ENCODE results near the gene KREMEN1.

KREMEN1 gene, protein sequence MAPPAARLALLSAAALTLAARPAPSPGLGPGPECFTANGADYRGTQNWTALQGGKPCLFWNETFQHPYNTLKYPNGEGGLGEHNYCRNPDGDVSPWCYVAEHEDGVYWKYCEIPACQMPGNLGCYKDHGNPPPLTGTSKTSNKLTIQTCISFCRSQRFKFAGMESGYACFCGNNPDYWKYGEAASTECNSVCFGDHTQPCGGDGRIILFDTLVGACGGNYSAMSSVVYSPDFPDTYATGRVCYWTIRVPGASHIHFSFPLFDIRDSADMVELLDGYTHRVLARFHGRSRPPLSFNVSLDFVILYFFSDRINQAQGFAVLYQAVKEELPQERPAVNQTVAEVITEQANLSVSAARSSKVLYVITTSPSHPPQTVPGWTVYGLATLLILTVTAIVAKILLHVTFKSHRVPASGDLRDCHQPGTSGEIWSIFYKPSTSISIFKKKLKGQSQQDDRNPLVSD

DNA sequence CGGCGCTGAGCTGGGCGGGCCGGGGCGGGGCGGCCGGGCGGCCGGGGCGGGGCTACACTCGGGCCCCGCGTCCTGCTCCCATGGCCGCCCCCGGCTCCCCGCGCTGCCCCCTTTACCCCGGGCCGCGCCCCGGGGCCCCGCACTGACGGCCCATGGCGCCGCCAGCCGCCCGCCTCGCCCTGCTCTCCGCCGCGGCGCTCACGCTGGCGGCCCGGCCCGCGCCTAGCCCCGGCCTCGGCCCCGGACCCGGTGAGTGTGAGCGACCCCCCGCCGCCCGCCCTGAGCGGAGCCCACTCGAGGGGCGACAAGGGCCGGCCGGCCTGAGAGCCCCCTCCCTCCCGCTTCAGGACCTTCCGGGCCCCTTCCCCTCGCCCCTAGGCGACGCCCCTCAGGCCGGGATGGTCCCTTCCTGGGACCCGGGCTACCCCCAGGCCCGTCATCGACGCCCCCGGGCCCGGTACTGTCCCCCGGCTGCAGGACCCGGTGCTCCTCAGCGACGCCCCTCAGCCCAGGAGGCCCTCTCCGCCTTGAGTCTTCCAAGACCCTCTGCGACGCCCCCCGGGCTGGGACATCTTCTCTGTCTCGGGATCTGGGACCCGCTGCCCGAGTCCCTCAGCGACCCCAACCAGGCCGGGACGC, at the start of gene KREMEN1:
Gene KREMEN1 (plus strand): TSS at position 57 of the 639 bp plus-strand sequence. CDS start 96 bp downstream, at position 153.
- Mint-ChIP-seq H3K27ac (peak within 1 kb of the TSS; percentile 51), H3K9me3 (no peaks in the 10 kb centered on the region), H3K4me3 (peak within 1 kb of the TSS; percentile 79 to 81), H3K4me1 (peaks cover 22 to 33% of the 10 kb centered on the region in 2 donors), H3K36me3 (no peaks in the 10 kb centered on the region), H3K27me3 (peaks cover 56 to 73% of the 10 kb centered on the region in 2 donors)
- ATAC-seq (replicated peaks), result no peak
- DNase-seq, result no peak

DNA sequence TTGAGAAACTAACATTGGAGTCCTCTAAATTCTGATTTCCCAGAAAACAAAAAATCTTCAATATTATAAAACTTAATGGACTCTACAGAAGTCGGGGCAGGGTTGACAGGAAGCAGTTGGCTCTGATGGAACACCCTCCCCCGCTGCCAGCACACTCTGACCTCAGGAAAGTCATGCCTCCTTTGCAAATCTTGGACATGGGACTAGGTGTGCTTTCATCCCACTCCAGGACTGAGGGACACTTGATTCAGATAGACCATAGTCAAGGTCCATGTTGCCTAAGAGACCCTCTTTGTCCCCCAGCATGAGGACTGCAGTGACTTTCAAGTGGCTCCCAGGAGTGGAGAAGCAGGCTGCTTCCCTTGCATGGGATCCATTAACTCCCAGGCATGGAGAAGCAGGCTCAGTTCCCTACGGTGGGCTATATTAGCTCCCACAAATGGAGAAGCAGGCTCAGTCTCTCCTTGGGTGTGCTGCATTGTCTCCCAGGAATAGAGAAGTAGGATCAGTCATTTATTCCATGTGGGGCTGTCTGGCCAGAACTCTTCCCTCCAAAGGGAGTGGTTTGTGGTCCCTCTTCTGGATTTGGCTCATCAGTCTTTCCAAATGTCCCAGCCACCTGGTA, 49.6 kb upstream of the KREMEN1 start:
- peaks cover 3 to 4% of the 10 kb centered on the region in 2 donors for H3K9me3 Mint-ChIP-seq
- no peak for DNase-seq

DNA sequence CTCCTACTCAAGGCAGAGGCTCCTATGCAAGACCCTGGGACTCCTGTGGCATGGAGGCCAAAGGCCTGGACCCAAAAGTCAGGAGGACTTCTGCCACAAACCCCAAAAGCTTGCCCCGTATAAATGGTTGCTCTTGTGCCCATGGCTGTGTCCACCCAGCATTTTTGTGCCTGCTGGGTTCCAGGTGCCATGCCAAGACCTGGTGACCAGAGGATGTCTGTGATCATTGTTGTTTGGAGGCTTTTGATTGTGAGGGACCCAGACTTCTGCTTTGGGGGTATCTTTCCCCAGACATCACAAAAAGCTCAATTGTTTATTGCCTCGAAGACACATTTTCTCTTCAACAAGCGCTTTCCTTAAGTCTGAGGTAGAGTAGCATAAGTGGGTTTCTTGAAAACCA, 46.3 kb upstream of the KREMEN1 start:
- Mint-ChIP-seq H3K27me3 (peaks cover 41 to 55% of the 10 kb centered on the region in 2 donors), H3K9me3 (no peaks in the 10 kb centered on the region), H3K4me3 (no peak overlapping the region), H3K4me1 (peaks cover 3 to 15% of the 10 kb centered on the region in 2 donors), H3K36me3 (peaks cover 0 to 6% of the 10 kb centered on the region in 2 donors), H3K27ac (no peak overlapping the region)
- no peak for ATAC-seq (replicated peaks)
- DNase-seq, result no peak

More for the DNA sequence above, 49.6 kb upstream of the KREMEN1 start:
- Mint-ChIP-seq H3K36me3 (peaks cover 0 to 3% of the 10 kb centered on the region in 2 donors), H3K4me3 (no peak overlapping the region), H3K27me3 (peaks cover 16 to 30% of the 10 kb centered on the region in 2 donors), H3K27ac (no peak overlapping the region), H3K4me1 (no peaks in the 10 kb centered on the region)
- ATAC-seq (replicated peaks), result no peak

DNA sequence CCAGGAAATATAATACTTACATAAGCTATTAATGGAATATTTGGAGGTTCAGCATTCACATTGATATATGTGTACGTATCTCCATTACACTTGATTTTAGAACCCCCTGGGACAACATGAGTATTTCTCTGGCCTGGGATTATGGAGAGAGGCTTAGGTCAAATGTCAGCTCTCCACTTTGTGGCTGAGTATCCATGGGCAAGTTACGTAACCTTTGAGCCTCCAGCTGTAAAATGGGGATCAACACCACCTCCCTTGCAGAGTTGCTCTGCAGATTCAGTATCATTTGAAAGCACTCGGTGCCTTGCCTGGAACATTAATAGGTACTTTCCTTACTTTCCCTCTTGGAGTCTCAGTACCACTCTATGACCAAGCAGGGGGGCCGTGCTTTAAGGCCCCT, 44.4 kb upstream of the KREMEN1 start:
- Mint-ChIP-seq H3K36me3 (peaks cover 4 to 6% of the 10 kb centered on the region in 2 donors), H3K27me3 (peaks cover 50 to 72% of the 10 kb centered on the region in 2 donors), H3K9me3 (no peaks in the 10 kb centered on the region), H3K4me1 (peaks cover 3 to 15% of the 10 kb centered on the region in 2 donors), H3K27ac (no peak overlapping the region), H3K4me3 (no peak overlapping the region)
- ATAC-seq (replicated peaks) (no peak), DNase-seq (no peak)

DNA sequence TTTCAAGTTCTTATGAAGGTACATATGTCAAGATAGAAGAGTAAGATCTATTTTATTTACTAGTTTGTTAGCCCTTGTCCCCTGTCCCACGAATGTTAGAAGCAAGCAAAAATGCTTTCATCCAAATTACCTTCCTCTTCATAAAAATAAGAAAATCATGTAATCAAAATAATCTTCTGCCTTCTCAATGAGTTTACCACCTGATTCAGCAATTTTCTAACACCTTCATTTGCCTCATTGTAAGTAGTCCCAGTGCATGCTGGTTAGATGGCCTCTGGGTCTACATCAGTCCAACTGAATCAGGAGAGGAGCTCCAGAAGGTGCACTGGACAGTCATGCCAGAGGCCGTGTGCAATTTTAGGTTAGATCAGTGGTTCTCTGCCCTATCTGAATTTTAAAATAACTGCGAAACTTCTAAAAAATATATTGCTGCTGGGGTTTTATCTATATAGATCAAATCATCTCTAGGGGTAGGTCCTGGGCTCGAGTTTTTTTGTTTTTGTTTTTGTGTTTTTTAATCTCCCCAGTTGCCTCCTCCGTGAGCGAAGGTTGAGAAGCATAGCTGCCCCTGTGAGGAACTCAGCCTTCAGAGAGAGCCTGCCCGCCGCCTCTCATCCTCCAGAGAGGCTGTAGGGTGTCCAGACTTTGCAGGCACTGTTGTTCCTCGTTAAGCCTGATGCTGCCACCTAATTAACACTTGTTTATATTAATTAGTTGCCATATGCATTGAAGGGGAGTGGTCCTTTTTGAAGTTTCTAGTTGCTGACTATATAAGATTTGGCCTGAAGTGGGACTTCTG, 43.4 kb upstream of the KREMEN1 start:
- ATAC-seq (replicated peaks), result no peak
- H3K4me1 Mint-ChIP-seq, result peaks cover 3 to 15% of the 10 kb centered on the region in 2 donors
- no peaks in the 10 kb centered on the region for H3K9me3 Mint-ChIP-seq
- H3K36me3 Mint-ChIP-seq, result peaks cover 4 to 6% of the 10 kb centered on the region in 2 donors
- no peak overlapping the region for H3K27ac Mint-ChIP-seq
- peaks cover 46 to 75% of the 10 kb centered on the region in 2 donors for H3K27me3 Mint-ChIP-seq
- no peak for DNase-seq
- H3K4me3 Mint-ChIP-seq, result no peak overlapping the region

DNA sequence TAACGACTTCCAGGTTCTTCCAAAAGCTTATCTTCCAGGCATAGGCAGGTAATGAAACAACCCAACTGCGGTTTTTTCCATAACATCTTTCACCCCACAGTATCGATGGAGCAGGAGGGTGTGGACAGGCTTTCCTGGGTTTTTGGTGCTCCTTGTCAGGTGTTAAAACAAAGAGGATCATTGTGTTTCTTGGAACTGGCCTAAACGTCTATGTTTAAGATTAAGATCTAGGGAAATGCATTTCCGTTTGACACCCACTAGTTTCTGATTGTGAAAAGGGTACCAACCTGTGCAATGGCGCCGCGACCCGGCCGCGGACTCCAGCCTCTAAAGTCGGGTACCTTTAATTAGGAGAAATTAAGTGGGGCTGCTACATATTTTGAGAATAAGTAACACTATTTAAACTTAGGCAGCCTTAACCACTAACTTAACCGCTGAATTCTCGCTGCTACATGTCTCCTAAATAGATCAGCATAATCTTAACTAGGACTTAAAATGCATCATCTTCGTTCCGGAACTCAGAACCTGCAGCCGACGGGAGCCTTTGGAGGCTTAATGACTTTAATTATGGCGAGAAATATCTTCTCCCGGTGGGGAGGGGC, 42.7 kb upstream of the KREMEN1 start:
- peaks cover 4 to 6% of the 10 kb centered on the region in 2 donors for H3K36me3 Mint-ChIP-seq
- no peak overlapping the region for H3K27ac Mint-ChIP-seq
- no peak for DNase-seq
- peaks cover 3 to 15% of the 10 kb centered on the region in 2 donors for H3K4me1 Mint-ChIP-seq
- H3K4me3 Mint-ChIP-seq, result peak overlapping the region; percentile 76 to 79
- no peaks in the 10 kb centered on the region for H3K9me3 Mint-ChIP-seq
- H3K27me3 Mint-ChIP-seq, result peaks cover 45 to 72% of the 10 kb centered on the region in 2 donors
- no peak for ATAC-seq (replicated peaks)

DNA sequence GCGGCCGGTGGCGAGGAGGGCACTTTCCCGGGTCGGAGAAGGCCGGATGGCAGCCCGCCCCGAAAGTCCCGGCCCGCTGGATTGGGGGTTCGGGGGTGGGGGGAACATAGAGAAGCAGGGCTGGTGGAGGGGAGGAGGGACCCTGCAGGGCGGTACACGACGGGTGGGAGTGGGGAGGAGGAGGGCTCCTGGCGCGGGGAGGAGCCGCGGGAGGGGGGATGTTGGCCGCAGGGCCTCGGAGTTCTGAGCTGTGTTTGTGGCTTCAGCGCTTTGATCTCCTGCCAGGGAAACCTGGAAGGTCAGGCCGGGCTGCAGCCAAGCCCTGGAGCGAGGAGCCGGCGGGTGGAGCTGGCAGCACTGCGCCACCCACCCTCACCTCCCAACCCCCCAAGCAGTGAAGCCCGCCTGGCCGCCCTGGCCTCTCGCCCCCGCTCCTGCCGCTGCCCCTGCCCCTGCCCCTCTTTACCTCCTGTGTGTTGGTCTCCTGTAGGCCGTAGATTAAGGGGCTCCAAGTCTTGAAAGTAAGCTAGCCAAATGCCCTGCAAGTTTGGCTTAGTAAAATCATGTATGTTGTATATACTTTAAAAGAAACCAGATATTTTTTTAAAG, 42.1 kb upstream of the KREMEN1 start:
- ATAC-seq (replicated peaks) (peak; percentile 58 to 62), DNase-seq (no peak)
- Mint-ChIP-seq H3K36me3 (peaks cover 4 to 6% of the 10 kb centered on the region in 2 donors), H3K4me3 (peak overlapping the region; percentile 76 to 79), H3K4me1 (peaks cover 3 to 15% of the 10 kb centered on the region in 2 donors), H3K9me3 (no peaks in the 10 kb centered on the region), H3K27ac (peak overlapping the region; percentile 59), H3K27me3 (peaks cover 43 to 67% of the 10 kb centered on the region in 2 donors)

DNA sequence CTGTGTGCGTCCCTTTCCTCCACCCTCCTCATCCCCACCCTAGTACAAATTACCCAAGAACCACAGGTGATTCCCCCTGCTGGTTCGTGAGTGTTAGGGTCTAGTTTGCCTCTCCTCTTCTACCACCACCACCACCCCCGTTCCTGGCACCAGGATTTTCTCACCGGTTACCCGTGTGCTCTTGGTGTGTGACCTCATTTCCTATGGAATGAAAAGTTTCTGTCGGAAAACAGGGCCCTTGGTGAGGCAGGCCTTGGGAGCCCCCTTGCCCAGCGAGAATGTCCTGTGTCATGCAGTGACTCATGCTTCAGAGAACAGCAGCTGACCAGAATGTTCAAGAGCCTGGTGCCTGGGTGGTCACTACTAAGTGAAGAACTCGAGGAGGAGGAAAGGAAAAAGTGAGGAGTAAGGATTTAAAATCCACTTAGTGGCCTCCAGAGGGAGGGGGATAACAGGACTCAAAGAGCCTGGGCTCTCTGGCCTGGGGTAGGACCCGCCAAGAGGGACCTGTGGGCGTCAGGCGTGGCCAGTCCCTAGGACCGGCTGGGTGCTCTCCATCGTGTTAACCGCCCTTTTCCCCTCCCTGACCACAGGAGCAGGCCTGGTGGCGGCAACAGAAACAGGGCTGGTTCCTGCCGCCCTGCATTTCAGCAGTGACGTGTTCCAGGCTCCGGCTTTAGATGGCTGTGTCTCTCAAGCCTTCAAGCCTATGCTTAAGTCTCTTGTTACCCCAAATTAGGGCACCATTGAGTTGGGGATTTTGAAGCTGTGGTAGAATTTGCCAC, 41.4 kb upstream of the KREMEN1 start:
- no peak for DNase-seq
- peaks cover 3 to 15% of the 10 kb centered on the region in 2 donors for H3K4me1 Mint-ChIP-seq
- peaks cover 43 to 67% of the 10 kb centered on the region in 2 donors for H3K27me3 Mint-ChIP-seq
- H3K4me3 Mint-ChIP-seq, result peak overlapping the region; percentile 76 to 79
- peaks cover 4 to 6% of the 10 kb centered on the region in 2 donors for H3K36me3 Mint-ChIP-seq
- ATAC-seq (replicated peaks), result peak; percentile 75 to 80
- peak overlapping the region; percentile 85 for H3K27ac Mint-ChIP-seq
- H3K9me3 Mint-ChIP-seq, result no peaks in the 10 kb centered on the region

DNA sequence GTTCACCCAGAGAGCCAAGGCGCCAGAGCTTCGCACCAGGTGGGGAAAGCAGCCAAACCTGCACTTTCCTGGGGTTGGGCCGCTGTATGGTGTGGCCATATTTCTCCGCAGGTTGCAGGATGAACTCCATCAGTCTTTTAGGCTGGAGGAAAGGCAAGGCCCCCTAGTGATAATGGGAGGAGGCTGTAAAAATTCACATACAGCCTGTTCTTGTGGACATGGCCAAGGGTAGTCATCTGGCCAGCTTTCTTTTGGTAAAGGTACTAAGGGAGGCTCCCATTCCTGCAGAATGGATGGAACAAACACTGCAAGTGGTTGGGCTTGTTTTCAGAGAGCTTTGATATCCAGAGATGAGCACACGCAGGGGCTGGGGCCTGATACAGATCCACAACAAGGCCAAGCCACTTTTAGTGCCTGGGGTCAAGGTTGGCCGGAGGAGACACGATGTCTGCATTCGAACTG, 40.8 kb upstream of the KREMEN1 start:
- peaks cover 43 to 63% of the 10 kb centered on the region in 2 donors for H3K27me3 Mint-ChIP-seq
- H3K27ac Mint-ChIP-seq, result no peak overlapping the region
- H3K9me3 Mint-ChIP-seq, result no peaks in the 10 kb centered on the region
- H3K4me3 Mint-ChIP-seq, result no peak overlapping the region
- ATAC-seq (replicated peaks), result no peak
- peaks cover 4 to 6% of the 10 kb centered on the region in 2 donors for H3K36me3 Mint-ChIP-seq
- peaks cover 3 to 15% of the 10 kb centered on the region in 2 donors for H3K4me1 Mint-ChIP-seq
- no peak for DNase-seq

DNA sequence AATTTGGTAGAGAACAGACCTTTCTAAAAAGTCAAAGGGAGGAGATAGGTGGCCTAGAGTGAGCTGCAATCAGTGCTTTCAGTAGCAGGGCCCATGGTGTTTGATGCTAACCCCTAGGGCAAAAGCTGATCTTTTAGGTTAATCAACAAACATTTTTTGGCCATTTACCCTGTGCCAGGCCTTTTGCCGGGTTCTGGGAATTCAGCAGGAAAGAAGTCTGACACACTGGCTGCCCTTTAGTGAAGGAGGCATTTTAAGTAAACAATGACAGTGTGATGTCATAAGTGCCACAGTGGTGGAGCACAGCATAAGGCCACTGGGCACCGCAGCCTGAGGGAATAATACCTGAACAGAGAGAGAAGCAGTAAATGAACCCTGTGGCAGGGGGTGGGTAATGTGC, 40.3 kb upstream of the KREMEN1 start:
- ATAC-seq (replicated peaks) (no peak), DNase-seq (no peak)
- Mint-ChIP-seq H3K27me3 (peaks cover 43 to 57% of the 10 kb centered on the region in 2 donors), H3K9me3 (no peaks in the 10 kb centered on the region), H3K36me3 (peaks cover 3 to 4% of the 10 kb centered on the region in 2 donors), H3K4me1 (peaks cover 3 to 15% of the 10 kb centered on the region in 2 donors), H3K27ac (no peak overlapping the region), H3K4me3 (no peak overlapping the region)

DNA sequence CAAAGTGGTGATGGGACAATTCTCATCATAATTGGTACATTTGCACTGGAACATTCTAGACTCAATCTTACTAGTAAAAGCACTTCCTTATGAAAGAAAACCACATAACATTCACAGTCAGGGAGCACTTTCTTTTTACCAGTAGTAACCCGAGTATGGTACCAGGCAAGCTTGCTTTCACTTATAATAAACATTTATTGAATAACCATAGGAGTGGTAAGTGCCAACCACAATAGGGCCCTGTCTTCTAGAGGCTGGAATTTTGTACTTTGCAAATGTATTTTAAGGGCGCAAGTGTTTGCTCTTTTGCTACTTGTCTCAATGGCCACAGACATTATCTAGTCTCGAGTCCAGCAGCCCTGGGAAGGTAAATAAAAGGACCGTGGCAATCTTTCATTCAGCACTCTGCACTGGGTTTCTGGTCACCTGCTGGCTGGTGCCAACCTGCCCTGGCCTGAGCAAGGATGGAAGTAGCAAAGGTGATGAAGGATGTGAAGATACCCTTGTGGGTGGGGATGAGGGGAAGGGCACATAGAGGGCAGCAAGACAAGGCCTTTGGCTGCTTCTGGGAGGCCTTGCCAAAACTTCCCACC, 35.4 kb upstream of the KREMEN1 start:
- Mint-ChIP-seq H3K27ac (no peak overlapping the region), H3K4me3 (no peak overlapping the region), H3K27me3 (peaks cover 17 to 23% of the 10 kb centered on the region in 2 donors), H3K9me3 (no peaks in the 10 kb centered on the region), H3K4me1 (no peaks in the 10 kb centered on the region), H3K36me3 (no peaks in the 10 kb centered on the region)
- ATAC-seq (replicated peaks) (no peak), DNase-seq (no peak)

DNA sequence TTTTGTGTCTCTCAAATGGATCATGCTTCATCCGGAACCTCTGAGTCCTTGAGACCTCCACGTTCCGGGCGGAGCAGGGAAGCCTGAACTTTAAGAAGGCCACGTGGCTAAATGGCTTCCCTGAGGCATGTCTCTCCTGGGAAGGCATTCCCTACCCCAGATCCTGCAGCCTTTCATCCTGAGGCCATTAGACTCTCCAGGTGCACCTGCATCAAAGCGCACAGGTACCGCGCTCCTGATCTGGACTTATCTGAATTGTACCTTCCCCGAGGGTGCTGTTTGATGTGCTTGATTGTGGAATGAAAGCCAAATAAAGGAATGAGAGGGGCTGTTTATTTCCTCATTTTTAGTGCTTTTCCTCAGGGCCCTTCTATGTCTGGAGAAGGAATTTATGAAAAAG, 33.7 kb upstream of the KREMEN1 start:
- Mint-ChIP-seq H3K27me3 (peaks cover 7 to 16% of the 10 kb centered on the region in 2 donors), H3K36me3 (no peaks in the 10 kb centered on the region), H3K4me3 (no peak overlapping the region), H3K9me3 (no peaks in the 10 kb centered on the region), H3K4me1 (no peaks in the 10 kb centered on the region), H3K27ac (no peak overlapping the region)
- no peak for DNase-seq
- ATAC-seq (replicated peaks), result no peak

Data from stimulated activated naive B cell treated with anti-CD40 and anti-IgM and Interleukin-4, amounts not matched to agents 10 μg/mL and 1 μg/mL and 100 μg/mL, for 72 hours (primary cell).